GM21737 (cell line): ENCODE data around the gene SDCBP2.

Source experiments
- ATAC-seq: cut with Tn5 transposase; IDR thresholded peaks from one replicate; pipeline ENCODE4 v1.9.1; 2021; ENCODE audit warnings: mild to moderate bottlenecking, moderate library complexity; ENCODE audit not compliant: unreplicated experiment

SDCBP2 gene

GRCh38 chr20:1328680-1329330 lies at the start of gene SDCBP2:
SDCBP2 (minus strand) TSS chr20:1329139; CDS start chr20:1320416, 8,723 bp downstream.
- ATAC-seq, result no peak

- ATAC-seq, result no peak
Measured at GRCh38 chr20:1378735-1379125, 49.8 kb upstream of the SDCBP2 start.

GRCh38 chr20:1377984-1378734 lies 49.2 kb upstream of the SDCBP2 start:
- no peak for ATAC-seq

- no peak for ATAC-seq
Measured at GRCh38 chr20:1377341-1377871, 48.5 kb upstream of the SDCBP2 start.

GRCh38 chr20:1376408-1377270 lies 47.7 kb upstream of the SDCBP2 start:
- no peak for ATAC-seq

- no peak for ATAC-seq
Measured at GRCh38 chr20:1376007-1376406, 47.1 kb upstream of the SDCBP2 start.

- ATAC-seq, result no peak
Measured at GRCh38 chr20:1375515-1375914, 46.6 kb upstream of the SDCBP2 start.

GRCh38 chr20:1374246-1374645 lies 45.3 kb upstream of the SDCBP2 start:
- no peak for ATAC-seq

- ATAC-seq, result no peak
Measured at GRCh38 chr20:1373614-1374013, 44.7 kb upstream of the SDCBP2 start.

- no peak for ATAC-seq
Measured at GRCh38 chr20:1373036-1373435, 44.1 kb upstream of the SDCBP2 start.

- ATAC-seq, result no peak
Measured at GRCh38 chr20:1371830-1372539, 43.0 kb upstream of the SDCBP2 start.

- no peak for ATAC-seq
Measured at GRCh38 chr20:1371202-1371782, 42.4 kb upstream of the SDCBP2 start.

GRCh38 chr20:1370548-1371110 lies 41.7 kb upstream of the SDCBP2 start:
- no peak for ATAC-seq

GRCh38 chr20:1369970-1370369 lies 41.0 kb upstream of the SDCBP2 start:
- no peak for ATAC-seq

- no peak for ATAC-seq
Measured at GRCh38 chr20:1368448-1369199, 39.7 kb upstream of the SDCBP2 start.

GRCh38 chr20:1367479-1367878 lies 38.5 kb upstream of the SDCBP2 start:
- ATAC-seq, result no peak

- no peak for ATAC-seq
Measured at GRCh38 chr20:1364106-1364505, 35.2 kb upstream of the SDCBP2 start.

- no peak for ATAC-seq
Measured at GRCh38 chr20:1363522-1363921, 34.6 kb upstream of the SDCBP2 start.

GRCh38 chr20:1362484-1362883 lies 33.5 kb upstream of the SDCBP2 start:
- no peak for ATAC-seq
